ENCODE data around the gene DAB1. TPM values are rescaled to one million over a fixed set of nuclear protein-coding genes. Genes with fewer than 3 reads are reported as not detected.
A peak's percentile ranks its signal among the peaks of the same experiment; 100 is the strongest.
"Not testable (repeated sequence)": the region's sequence is repeated elsewhere in the genome, so short reads cannot be mapped to it uniquely, and the experiment has no call there.

The DAB1 gene
- polyA plus RNA-seq, 3 donors = not detected

GRCh38 chr1:57222801-57223200 lies 201.1 kb downstream of the DAB1 start:
- no peak for DNase-seq
- TF ChIP-seq CTCF (IDR thresholded peaks at IDR 0.05) = no peak
- Histone ChIP-seq H3K9ac (ENCODE audit: insufficient read depth, low read length, poor library complexity, severe bottlenecking) (no peak overlapping the region), H3K4me1 (ENCODE audit: control insufficient read depth in 1 of 2, insufficient read depth in 2 of 2, low read length in 2 of 2) (no peaks in the 10 kb centered on the region), H4K20me1 (ENCODE audit: insufficient read depth, low read length) (no peaks in the 10 kb centered on the region), H2AFZ (ENCODE audit: insufficient read depth, low read depth, low read length, poor library complexity, severe bottlenecking) (no peak overlapping the region), H3K27me3 (ENCODE audit: control insufficient read depth in 2 of 2, insufficient read depth in 2 of 2, low read length in 2 of 2) (no peaks in the 10 kb centered on the region), H3K4me3 (replicated peaks in 1 of 3; ENCODE audit: low read depth in 2 of 3, low read length in 3 of 3) (no peak overlapping the region), H3K4me2 (replicated peaks; ENCODE audit: extremely low read depth, low read length, poor library complexity, severe bottlenecking) (no peak overlapping the region), H3K9me3 (replicated peaks in 1 of 2; ENCODE audit: control insufficient read depth in 1 of 2, insufficient read depth in 1 of 2, low read length in 2 of 2) (no peaks in the 10 kb centered on the region), H3K79me2 (ENCODE audit: insufficient read depth, low read length) (no peaks in the 10 kb centered on the region), H3K36me3 (replicated peaks in 1 of 2; ENCODE audit: control insufficient read depth in 1 of 2, insufficient read depth in 2 of 2, low read length in 2 of 2) (no peaks in the 10 kb centered on the region), H3K27ac (ENCODE audit: low read depth in 1 of 2, low read length in 2 of 2) (no peak overlapping the region)
- no peaks in the 10 kb centered on the region for H3K36me3 Mint-ChIP-seq
- H3K27me3 Mint-ChIP-seq (ENCODE audit: low read depth in 3 of 3) = peaks cover 0 to 2% (median 0%) of the 10 kb centered on the region in 3 donors
- 25% methylated on average over 1 of the region's 3 CpGs for WGBS (ENCODE audit: insufficient coverage)
- H3K4me3 Mint-ChIP-seq = no peak overlapping the region
- intact Hi-C loops (cut with micrococcal nuclease) = no loop called here
- H3K27ac Mint-ChIP-seq = no peak overlapping the region
- H3K9me3 Mint-ChIP-seq = peaks cover 0 to 3% (median 2%) of the 10 kb centered on the region in 7 donors
- H3K4me1 Mint-ChIP-seq = no peaks in the 10 kb centered on the region

- H3K79me2 ChIP-seq (ENCODE audit: insufficient read depth, low read length) = no peaks in the 10 kb centered on the region
- Mint-ChIP-seq H3K27ac (peak overlapping the region in 1 of 7 donors; percentile 2), H3K27me3 (ENCODE audit: low read depth in 3 of 3) (peaks cover 0 to 2% (median 0%) of the 10 kb centered on the region in 3 donors), H3K4me3 (no peak overlapping the region), H3K36me3 (no peaks in the 10 kb centered on the region), H3K4me1 (no peaks in the 10 kb centered on the region), H3K9me3 (peaks cover 0 to 3% (median under 1%) of the 10 kb centered on the region in 7 donors)
- intact Hi-C loops (cut with micrococcal nuclease) = no loop called here
- H3K27me3 ChIP-seq (ENCODE audit: control insufficient read depth in 2 of 2, insufficient read depth in 2 of 2, low read length in 2 of 2) = no peaks in the 10 kb centered on the region
- no peak for DNase-seq
- no peak overlapping the region for H3K9ac ChIP-seq (ENCODE audit: insufficient read depth, low read length, poor library complexity, severe bottlenecking)
- no peak for TF ChIP-seq CTCF (IDR thresholded peaks at IDR 0.05)
- H4K20me1 ChIP-seq (ENCODE audit: insufficient read depth, low read length) = no peaks in the 10 kb centered on the region
- no peak overlapping the region for H2AFZ ChIP-seq (ENCODE audit: insufficient read depth, low read depth, low read length, poor library complexity, severe bottlenecking)
- no peak overlapping the region for H3K27ac ChIP-seq (ENCODE audit: low read depth in 1 of 2, low read length in 2 of 2)
- H3K9me3 ChIP-seq (replicated peaks in 1 of 2; ENCODE audit: control insufficient read depth in 1 of 2, insufficient read depth in 1 of 2, low read length in 2 of 2) = no peaks in the 10 kb centered on the region
- no peaks in the 10 kb centered on the region for H3K36me3 ChIP-seq (replicated peaks in 1 of 2; ENCODE audit: control insufficient read depth in 1 of 2, insufficient read depth in 2 of 2, low read length in 2 of 2)
- H3K4me2 ChIP-seq (replicated peaks; ENCODE audit: extremely low read depth, low read length, poor library complexity, severe bottlenecking) = no peak overlapping the region
- H3K4me3 ChIP-seq (replicated peaks in 1 of 3; ENCODE audit: low read depth in 2 of 3, low read length in 3 of 3) = no peak overlapping the region
- no peaks in the 10 kb centered on the region for H3K4me1 ChIP-seq (ENCODE audit: control insufficient read depth in 1 of 2, insufficient read depth in 2 of 2, low read length in 2 of 2)
Observed at GRCh38 chr1:57222307-57222706, 201.6 kb downstream of the DAB1 start.

- no CpG with 5 or more reads among the region's 2 CpGs for WGBS (ENCODE audit: insufficient coverage)
Observed at GRCh38 chr1:57220905-57221304, 203.0 kb downstream of the DAB1 start.

More at GRCh38 chr1:57220905-57221304, 203.0 kb downstream of the DAB1 start:
- H3K9me3 ChIP-seq (replicated peaks in 1 of 2; ENCODE audit: control insufficient read depth in 1 of 2, insufficient read depth in 1 of 2, low read length in 2 of 2); H2AFZ ChIP-seq (ENCODE audit: insufficient read depth, low read depth, low read length, poor library complexity, severe bottlenecking); DNase-seq; H3K27ac ChIP-seq (ENCODE audit: low read depth in 1 of 2, low read length in 2 of 2); H3K36me3 ChIP-seq (replicated peaks in 1 of 2; ENCODE audit: control insufficient read depth in 1 of 2, insufficient read depth in 2 of 2, low read length in 2 of 2); H3K4me2 ChIP-seq (replicated peaks; ENCODE audit: extremely low read depth, low read length, poor library complexity, severe bottlenecking); H3K27ac Mint-ChIP-seq; H3K4me1 ChIP-seq (ENCODE audit: control insufficient read depth in 1 of 2, insufficient read depth in 2 of 2, low read length in 2 of 2); intact Hi-C loops (cut with micrococcal nuclease); H3K4me3 Mint-ChIP-seq; H3K27me3 ChIP-seq (ENCODE audit: control insufficient read depth in 2 of 2, insufficient read depth in 2 of 2, low read length in 2 of 2); H3K27me3 Mint-ChIP-seq (ENCODE audit: low read depth in 3 of 3); H4K20me1 ChIP-seq (ENCODE audit: insufficient read depth, low read length); H3K9ac ChIP-seq (ENCODE audit: insufficient read depth, low read length, poor library complexity, severe bottlenecking); H3K79me2 ChIP-seq (ENCODE audit: insufficient read depth, low read length); H3K4me3 ChIP-seq (replicated peaks in 1 of 3; ENCODE audit: low read depth in 2 of 3, low read length in 3 of 3); H3K4me1 Mint-ChIP-seq; H3K36me3 Mint-ChIP-seq; H3K9me3 Mint-ChIP-seq: not testable (repeated sequence)

Data from CD14-positive monocyte (primary cell).